Stromal cell of bone marrow (primary cell): ENCODE results near the gene SEMA4A.

Experiments
- DNase-seq: peaks from one replicate; pipeline ENCODE4 v3.0.0-alpha.2; 2012; ENCODE audit warnings: low read depth

Gene SEMA4A

GRCh38 chr1:156135930-156136871 lies 17.2 kb upstream of the SEMA4A start:
- no peak for DNase-seq

GRCh38 chr1:156136970-156137483 lies 16.4 kb upstream of the SEMA4A start:
- no peak for DNase-seq

GRCh38 chr1:156138458-156138867 lies 14.9 kb upstream of the SEMA4A start:
- DNase-seq, result no peak

GRCh38 chr1:156140879-156141707 lies 12.3 kb upstream of the SEMA4A start:
- DNase-seq, result no peak

GRCh38 chr1:156143765-156144489 lies 9.5 kb upstream of the SEMA4A start:
- no peak for DNase-seq

GRCh38 chr1:156144742-156145141 lies 8.6 kb upstream of the SEMA4A start:
- DNase-seq, result no peak

GRCh38 chr1:156145650-156146019 lies 7.8 kb upstream of the SEMA4A start:
- DNase-seq, result no peak

- peak; percentile 89 for DNase-seq
Measured at GRCh38 chr1:156146020-156146768, 7.2 kb upstream of the SEMA4A start.

GRCh38 chr1:156146769-156147405 lies 6.5 kb upstream of the SEMA4A start:
- DNase-seq, result no peak

- DNase-seq, result no peak
Measured at GRCh38 chr1:156148216-156148615, 5.2 kb upstream of the SEMA4A start.

- no peak for DNase-seq
Measured at GRCh38 chr1:156149374-156150332, 3.7 kb upstream of the SEMA4A start.

GRCh38 chr1:156150333-156151011 lies 2.9 kb upstream of the SEMA4A start:
- DNase-seq, result no peak

- DNase-seq, result peak; percentile 76
Measured at GRCh38 chr1:156151093-156151688, 2.2 kb upstream of the SEMA4A start.

GRCh38 chr1:156152628-156153027 lies 757 bp upstream of the SEMA4A start:
- DNase-seq, result no peak

GRCh38 chr1:156154317-156154749 lies 948 bp downstream of the SEMA4A start:
- no peak for DNase-seq

GRCh38 chr1:156155756-156156510 lies 2.5 kb downstream of the SEMA4A start:
- DNase-seq, result no peak

GRCh38 chr1:156157506-156157905 lies 4.1 kb downstream of the SEMA4A start:
- DNase-seq, result no peak

- DNase-seq, result no peak
Measured at GRCh38 chr1:156157966-156158365, 4.6 kb downstream of the SEMA4A start.
